HG03066 (cell line): ENCODE results near the gene ASTN2.

Source experiments
- ATAC-seq: cut with Tn5 transposase; IDR thresholded peaks from one replicate; pipeline ENCODE4 v1.9.1; 2021; ENCODE audit warnings: low read depth; ENCODE audit not compliant: unreplicated experiment

The ASTN2 gene

DNA sequence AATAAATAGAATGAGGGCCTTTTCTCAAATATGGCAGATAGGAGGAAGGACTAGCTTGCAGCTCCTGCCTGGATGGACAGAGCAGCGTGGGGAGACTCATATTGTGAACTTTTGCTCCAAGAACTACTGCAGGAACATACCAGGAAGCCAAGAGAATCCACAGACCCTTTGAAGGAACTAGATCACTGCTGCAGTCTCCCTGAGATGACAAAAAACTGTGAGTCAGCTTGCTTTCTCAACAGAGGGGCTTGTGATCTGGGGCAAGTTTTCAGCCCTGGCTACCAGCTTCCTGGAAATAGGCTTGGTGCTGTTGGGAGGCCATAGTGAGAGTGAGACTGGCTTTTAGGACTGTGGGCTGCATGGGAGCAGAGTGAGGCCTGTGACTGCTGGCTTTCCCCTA is 898.4 kb downstream of the ASTN2 start:
- no peak for ATAC-seq

DNA sequence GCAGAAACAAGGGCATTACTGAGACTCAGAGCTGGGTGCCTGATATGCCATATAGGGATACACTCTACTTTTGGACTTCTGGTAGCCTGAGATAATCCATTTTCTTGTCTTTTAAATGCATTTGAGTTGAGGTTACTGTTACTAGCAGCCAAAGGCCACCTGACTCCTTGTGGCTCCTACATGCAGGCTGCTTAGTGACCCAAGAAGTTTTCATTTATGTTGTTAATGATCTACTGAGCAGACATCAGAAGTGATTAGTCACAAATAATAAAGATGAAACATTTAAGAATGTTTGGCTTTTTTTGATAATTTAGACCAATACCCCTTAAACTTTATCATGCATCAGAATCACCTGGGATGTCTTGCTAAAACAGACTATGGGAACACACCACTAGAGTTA is 899.3 kb downstream of the ASTN2 start:
- ATAC-seq: no peak

DNA sequence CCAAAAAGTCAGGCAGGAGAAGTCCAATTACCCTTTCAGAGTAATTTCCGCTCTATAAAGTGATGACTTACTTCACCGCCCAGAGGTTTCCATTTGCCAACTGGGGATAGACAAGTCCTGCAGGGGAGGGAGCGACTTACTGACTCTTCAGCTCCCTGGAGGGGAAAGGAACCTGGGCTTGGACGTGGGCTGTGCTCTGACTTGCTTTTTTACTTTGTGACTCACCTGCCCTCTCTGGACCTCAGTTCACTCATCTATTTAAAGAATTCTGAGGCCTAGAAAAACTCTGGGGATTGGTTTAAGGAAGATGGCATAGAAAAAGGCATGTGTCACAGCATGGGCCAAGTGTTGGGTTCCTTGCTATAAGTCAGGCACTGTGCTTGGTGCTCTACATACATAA is 908.2 kb downstream of the ASTN2 start:
- no peak for ATAC-seq

DNA sequence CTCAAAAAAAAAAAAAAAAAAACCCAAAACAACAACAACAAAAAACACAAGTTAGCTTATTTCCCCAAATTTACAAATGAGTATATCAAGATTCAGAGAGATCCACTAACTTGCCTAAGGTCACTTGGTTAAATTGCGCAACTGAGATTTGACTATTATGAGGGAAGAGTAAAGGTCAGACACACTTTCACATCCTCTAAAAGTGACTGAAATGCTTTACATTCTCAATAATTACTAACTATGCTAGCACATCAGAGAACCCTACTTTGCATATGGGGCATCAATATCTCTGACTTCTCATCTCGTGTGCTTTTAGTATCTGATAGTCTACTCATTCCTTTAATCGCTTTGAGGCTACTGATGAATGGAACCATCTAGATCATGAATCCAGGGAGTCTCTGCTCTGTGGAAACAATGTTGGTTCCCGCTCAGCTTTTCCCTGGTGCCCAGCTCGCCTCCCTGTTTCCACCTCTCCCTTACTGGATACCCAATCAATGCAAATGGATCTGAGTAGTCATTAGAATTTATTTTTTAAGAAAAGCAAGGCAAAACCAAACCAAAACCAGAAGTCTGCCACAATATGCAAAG is 909.9 kb downstream of the ASTN2 start:
- ATAC-seq: peak; percentile 96

DNA sequence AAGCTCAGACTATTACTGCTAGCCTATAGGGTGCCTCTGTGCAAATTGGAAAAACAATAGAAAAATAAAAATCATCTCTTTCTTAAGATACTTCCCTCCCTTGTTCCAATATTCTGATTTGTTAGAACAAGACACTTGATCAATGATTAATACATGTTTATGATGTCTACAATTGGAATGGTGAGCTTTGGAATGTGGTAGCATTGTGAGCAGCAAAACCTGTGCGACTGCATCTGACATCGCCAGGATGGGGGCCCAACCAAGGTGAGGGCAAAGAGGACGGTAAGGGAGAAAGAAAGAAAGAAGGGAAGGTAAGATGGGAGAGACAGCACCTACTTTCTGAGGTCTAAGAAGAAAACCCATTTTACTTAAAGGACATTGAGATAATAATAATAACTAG is 910.8 kb downstream of the ASTN2 start:
- no peak for ATAC-seq

DNA sequence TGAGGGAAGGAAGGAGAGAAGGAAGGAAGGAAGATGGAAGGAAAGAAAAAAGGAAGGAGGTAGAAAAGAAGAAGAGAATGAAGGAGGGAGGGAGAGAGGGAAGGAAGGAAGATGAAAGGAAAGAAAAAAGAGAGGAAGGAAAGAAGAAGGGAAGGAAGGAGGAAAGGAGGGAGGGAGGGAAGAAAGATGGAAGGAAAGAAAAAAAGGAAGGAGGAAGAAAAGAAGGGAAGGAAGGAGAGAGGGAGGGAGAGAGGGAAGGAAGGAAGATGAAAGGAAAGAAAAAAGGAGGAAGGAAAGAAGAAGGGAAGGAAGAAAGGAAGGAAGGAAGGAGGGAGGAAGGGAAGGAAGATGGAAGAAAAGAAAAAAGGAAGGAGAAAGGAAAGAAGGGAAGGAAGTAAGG is 912.1 kb downstream of the ASTN2 start:
- ATAC-seq: no peak

DNA sequence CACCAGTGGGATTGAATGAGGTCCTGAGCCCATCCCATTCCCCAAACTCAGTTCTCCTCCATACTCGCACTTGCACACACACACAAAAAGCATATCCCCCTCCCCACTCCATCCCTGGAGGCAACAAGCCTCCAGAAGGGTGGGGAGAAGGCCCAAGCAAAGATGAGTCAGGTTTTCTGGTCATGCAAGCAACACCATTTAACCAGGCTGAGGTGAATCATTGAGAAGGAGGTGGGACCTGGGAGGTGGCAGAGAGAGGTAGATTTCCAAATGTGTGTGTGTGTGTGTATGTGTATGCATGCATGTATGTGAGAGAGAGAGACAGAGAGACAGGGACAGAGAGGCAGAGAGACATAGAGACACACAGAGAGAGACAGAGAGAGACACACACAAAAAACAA is 913.0 kb downstream of the ASTN2 start:
- no peak for ATAC-seq

DNA sequence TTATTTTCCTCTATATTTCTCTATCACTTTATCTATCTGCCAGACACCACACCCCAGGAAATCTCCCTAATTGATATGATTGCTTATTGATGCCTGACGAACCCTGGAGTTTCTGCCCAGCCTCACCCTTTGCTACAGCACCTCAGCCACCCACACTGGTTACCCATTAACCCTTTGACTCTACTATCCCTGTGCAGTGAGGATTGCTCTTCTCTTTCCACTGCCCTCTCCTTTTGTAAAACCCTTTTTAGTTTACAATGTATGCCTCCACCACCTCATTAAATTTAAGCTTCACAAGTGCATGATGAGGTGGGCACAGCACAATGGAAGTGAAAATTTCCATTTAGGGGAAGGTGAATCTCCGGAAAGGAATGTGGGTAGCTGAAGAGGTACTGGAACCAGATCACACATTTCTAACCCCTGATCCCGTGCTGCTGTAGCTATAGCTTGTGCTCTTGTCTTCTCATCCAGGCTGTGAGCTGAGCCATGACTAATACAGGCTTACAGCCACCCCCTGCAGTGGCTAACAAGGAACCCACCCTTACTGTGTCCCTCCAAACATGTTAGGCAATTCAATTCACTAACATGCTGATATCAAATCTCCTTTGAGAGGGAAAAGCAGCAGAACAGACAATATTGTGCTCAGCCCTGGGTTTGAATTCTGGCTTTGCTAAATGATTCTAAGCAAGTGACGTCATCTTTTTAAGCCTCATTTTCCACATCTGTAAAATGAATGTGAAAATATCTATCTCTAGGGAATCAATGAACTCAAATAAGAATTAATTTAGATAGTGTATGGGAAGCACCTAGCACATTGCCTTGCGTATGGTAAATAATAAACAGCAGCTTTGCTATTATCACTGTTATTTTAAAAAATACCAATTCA is 914.6 kb downstream of the ASTN2 start:
- no peak for ATAC-seq

DNA sequence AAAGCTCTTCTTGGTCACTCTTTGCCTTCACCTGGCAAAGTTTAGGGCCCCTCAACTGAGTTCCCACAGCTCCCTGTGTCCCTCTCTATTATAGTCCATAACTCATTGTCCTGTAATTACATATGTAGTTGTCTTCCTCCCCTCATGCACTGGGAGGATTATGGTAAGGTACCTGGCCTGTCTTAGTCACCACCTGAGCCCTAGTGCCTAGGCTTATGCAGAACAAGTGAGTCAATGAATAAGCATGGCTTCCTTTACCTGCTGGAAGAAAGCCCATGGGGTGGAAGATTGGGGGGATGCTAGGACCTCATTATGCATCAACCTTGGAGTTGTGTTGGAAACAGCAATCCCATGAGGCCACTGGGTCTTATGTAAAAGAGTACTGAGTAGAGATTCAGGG is 915.4 kb downstream of the ASTN2 start:
- no peak for ATAC-seq

DNA sequence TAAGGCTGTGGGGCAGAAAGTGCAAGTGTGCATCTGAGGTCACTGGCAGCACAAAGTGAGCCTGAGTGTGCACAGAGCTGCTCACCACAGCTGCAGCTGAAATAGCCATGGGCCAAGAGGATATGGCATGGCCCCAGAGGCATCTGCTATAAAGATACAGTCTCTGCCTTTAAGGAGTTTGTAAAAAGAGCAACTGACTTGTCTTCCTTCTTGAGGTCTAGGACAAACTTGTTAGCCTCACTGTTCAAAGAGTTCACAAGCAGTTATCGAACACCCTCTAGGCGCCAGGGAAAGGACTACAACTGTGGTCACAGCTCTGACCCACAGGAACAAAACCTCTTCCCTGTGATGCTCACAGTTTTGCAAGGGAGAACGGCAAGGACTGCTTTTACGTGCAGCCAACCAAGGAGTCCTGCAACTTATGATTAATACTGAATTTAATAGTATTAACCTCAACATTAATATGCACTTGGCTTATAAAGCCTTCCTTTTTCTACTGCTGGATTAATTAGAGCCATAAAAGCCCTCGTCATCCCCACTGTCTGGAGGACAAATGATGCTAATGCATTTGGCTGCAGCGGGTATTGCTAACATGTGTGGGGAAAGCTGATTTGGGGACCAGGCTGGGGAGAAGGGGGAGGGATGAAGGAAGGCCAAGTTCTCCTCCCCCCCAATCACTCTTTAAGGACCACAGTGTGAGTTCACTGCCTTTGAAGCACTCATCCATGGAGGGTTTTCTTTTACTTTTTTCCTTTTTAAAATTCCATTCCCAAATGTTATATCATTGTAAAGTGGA is 917.6 kb downstream of the ASTN2 start:
- no peak for ATAC-seq

DNA sequence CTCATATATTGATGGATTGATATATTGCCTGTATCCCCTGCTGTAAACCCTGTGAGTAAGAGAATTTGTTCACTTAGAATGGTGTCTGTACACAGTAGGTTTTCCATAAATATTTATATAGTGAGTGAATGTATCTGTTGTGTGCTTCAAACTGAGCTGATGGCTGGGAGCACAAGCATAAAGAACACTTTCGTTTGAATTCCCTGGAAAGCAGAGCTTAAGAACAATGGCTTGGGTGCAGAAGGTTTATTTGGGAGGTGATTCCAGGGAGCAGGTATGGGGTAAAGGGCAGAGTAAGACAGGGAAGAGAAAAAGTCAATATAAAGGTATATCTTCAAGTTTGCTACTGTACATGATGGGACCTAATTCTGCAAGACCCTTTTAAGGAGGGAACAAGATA is 918.7 kb downstream of the ASTN2 start:
- ATAC-seq: no peak

DNA sequence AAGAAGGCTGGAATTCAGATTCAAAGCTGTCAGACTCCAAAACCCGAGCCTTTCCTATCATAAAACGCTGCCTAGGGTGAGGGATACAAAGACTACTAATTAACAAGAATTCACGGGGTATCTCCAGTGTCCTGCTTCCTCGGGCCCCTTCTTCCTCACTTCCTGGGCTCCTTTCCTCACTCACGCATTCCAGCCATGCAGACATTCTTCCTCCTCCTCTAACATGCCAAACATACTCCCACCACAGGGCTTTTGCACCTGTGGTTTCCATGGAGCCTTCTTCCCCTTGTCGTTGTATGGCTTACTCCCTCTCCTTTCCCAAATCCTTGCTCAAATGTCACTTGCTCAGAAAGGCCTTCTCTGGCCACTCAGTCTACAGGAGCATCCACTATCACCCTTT is 919.1 kb downstream of the ASTN2 start:
- ATAC-seq: no peak

DNA sequence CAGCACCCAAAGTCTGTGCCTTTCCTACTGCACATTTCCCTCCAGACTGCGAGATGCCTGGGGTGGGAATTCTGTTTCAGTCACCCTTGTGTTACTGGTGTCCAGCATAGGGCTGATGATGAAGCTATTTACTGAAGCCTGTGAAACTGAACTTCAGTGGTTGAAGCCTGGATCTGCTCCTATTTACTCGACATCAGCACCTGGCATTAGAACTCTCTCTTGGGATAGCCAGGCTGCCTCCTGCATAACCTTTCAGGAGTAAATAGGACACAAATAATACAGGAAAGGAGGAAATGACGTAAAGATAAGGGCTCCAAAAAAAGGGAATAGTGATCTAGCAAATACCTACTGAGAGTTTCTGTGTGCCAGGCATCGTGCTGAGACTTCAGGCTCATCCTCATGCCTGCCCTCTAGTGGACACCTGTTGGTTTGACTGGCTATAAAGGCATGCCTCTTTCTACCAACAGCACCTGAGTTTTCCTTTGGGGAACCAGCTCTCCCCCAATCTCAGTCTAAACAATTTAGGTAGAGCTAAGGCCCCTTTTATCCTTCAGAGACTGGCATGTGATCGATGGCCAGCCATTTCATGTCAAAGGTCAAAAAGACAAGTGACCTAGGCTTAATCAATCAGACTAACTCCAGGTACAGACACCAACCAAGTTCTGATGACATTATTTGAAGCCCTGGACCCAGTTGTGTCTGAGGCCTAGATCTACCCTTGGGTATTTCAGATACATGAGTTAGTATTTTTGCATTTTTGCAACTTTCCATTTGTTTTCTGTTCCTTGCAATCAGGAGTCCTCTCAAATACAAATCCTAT is 919.8 kb downstream of the ASTN2 start:
- no peak for ATAC-seq

DNA sequence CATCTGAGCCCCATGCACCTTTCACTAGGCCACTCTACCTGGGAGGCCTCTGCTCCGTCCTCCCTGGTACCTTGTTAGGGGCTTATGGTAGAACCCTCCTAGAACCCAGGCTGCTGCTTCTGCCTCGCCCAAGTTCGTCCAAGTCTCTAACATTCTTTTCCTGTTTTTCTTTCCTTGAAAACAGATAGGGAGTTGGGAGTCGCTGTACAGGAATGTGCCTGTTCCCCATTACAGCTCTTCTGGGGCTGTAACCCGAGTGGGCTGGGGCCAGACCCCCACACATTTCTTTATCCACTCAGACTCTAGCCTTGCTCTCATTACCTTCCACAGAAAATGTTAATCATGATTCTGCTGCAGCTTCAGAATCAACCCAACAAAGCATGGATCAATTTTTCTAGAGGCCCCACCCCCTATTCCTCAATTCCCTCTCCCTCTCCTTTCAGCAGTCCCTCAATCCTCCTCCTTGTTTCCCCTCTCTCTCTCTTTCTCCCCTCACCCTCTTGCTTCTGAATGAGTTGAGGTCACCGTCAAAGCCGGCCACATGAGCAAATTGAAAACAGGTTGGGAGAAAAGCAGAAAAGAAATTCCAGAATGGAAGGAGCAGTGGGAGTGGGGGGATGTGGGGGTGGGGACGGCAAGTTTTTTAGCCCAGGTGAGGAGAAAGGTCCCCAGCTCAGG is 921.5 kb downstream of the ASTN2 start:
- no peak for ATAC-seq

DNA sequence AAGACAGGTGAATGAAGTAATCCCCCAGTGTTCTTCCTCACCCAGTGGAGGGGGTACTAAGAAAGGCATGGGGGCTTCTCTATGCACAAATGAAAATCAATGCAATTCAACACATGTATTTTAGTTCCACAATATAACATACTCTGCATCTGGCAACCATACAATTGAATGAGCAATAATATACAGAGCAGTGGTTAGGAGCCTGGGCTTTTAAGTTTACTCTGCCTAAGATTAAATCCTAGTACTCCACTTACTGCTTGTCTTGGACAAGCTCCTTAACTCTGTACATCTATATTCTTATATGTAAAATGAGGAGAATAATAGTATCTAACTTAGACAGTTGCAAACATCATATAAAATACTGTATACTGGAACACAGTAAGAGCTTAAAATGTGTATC is 923.2 kb downstream of the ASTN2 start:
- ATAC-seq: no peak

DNA sequence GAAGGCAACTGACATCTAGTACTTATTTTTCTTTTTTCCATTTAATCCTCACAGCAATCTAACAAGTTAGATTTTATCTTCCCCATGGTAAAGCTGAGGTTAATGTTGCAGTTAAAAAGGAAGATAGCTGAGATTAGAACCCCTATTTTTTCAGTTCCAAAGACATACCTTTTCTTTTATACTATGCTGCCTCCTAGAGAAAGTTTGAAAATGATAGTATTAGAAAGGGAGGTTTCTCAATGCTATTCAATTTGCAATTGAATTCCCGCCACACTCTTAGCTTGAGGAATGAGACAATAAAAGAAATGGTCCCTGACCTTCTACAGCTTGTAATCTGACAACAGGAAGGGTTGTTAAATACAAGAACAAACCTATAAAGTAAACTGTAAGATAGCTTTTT is 923.6 kb downstream of the ASTN2 start:
- ATAC-seq: no peak

DNA sequence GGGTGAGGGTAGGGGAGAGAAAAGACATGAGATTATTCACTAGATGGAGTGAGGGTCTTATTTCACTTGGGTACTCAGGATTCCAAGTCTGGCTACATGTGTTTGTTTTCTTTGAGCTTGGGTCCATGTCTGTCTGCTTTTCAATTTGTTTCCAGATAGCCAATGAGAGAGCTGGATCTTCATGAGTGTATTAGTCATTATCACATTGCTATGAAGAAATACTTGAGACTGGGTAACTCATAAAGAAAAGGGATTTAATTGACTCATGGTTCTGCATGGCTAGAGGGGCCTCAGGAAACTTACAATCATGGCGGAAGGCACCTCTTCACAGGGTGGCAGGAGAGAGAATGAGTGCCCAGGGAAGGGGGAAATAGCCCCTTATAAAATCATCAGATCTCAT is 924.5 kb downstream of the ASTN2 start:
- ATAC-seq: no peak

DNA sequence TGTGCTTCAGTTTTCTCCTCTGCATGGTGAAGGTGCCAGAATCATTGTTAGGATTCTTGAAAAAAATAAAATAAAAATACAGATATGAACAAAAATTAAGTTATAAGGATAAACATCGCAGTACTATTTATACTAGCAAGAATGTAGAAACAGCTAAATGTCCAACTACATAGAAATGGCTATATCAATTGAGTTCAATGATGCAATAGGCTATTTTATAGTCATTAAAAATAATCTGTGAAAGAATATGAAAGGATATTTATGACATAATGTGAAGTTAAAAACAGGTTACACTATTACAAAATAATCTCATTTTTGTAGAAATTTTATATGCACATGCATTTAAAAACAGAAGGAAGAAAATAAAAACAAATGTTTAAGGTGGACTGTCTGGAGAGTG is 926.5 kb downstream of the ASTN2 start:
- ATAC-seq: no peak

DNA sequence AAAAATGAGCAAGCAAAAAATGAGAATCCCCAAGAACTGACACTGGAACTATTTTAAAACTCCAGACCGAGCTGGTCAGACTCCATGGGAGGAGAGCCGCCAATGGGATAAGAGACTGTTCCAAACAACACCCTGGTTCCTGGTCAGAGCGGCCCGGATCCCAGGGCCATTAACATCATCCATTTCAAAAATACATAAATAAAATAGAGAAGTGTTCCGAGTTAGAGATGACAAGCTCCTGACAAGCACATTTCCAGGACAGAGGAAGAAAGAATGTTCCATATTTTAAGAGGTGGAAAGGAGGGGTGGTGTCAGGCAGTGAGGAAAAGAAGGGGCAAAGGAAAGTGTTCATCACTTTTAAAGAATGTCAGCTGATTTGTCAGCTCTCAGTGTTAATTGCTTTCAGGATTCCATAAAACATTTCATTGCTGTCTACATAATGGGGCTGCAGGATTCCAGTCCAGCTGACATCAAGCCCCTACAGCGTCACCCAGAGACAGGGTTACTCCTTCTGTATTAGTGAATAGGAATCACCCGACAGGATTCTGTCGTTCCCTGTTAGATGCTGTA is 930.3 kb downstream of the ASTN2 start:
- ATAC-seq: no peak
